Measurements from ENCODE around the gene MYLK.

MYLK gene

DNA sequence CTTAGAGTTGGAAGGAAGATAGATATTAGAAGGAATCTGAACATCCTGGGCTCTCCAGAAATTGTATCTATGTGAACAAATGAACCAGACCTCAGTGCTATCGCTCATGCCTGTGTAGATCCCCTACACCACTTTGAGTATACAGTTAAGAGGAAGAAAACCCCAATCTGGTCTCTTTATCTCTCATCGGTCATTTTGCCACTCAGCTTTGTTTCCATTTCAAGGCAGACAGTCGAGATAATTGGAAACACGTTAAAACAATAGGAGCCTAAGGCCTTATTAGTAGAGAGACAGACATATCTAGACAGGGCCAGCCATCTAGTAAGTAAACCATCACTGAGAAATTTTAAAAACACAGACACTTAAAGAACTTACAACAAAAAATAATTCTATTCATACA, 101.6 kb downstream of the MYLK start:
- Histone ChIP-seq H3K36me3 (ENCODE audit: insufficient read depth, low read length) (no peaks in the 10 kb centered on the region), H3K4me3 (ENCODE audit: low read length) (no peak overlapping the region), H3K27me3 (ENCODE audit: insufficient read depth, low read length) (no peaks in the 10 kb centered on the region), H3K9me3 (ENCODE audit: low read length) (no peaks in the 10 kb centered on the region), H2AFZ (ENCODE audit: low read depth, low read length) (no peak overlapping the region), H3K4me1 (ENCODE audit: insufficient read depth, low read length) (no peaks in the 10 kb centered on the region)

DNA sequence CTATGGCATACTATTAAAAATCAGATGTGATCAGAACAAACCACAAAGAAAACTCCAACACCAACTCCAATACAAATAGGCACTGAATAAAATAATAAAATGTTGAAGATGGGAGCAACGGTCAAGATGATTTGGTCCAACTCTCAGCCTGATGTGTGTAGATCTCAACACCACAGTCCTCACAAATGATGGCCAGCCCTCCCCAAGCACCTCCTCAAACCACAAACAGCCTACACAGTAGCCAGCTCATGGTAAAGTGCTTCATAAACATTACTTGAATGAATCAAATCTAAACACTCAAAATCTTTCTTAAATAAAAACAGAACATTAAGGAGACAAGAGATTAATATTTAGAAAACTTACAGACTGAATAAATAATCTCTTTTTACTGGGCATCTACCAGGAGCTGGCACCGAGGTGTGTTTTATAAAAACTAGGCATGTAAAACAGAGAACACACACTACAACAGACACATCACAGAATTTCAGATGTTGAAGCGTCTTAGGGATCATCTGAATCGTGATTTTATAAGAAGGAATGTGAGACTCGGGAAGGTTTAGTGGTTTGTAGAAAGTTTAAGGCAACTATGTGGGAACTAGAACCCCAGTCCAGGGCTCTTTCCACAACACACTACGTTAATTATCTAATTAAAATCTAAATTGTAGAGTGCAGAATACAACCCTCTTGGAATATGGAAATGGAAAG, 102.4 kb downstream of the MYLK start:
- Histone ChIP-seq H3K4me3 (ENCODE audit: low read length) (no peak overlapping the region), H3K36me3 (ENCODE audit: insufficient read depth, low read length) (no peaks in the 10 kb centered on the region), H3K9me3 (ENCODE audit: low read length) (no peaks in the 10 kb centered on the region), H3K4me1 (ENCODE audit: insufficient read depth, low read length) (no peaks in the 10 kb centered on the region), H3K27me3 (ENCODE audit: insufficient read depth, low read length) (no peaks in the 10 kb centered on the region), H2AFZ (ENCODE audit: low read depth, low read length) (no peak overlapping the region)

DNA sequence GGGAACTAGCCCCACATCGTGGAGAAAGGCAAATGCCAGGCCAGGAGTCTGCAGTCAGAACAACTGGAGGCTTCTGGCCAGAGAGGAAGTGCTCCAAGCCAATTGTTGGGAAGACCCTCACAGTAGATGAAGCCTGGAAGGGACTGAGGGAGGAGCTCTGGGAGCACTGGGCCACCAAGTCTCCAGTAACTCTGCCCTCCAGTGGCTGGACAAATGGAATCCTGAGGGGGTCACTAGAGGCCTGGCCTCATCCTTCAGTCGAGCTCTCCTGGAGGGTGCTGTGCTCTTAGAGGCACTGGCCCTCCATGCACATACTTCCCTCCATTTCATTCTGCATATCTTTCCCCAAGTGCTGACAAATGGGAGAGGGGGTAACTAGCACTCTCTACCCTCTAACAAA, 103.0 kb downstream of the MYLK start:
- Histone ChIP-seq H3K27me3 (ENCODE audit: insufficient read depth, low read length) (no peaks in the 10 kb centered on the region), H3K4me3 (ENCODE audit: low read length) (no peak overlapping the region), H3K9me3 (ENCODE audit: low read length) (no peaks in the 10 kb centered on the region), H2AFZ (ENCODE audit: low read depth, low read length) (no peak overlapping the region), H3K4me1 (ENCODE audit: insufficient read depth, low read length) (no peaks in the 10 kb centered on the region), H3K36me3 (ENCODE audit: insufficient read depth, low read length) (no peaks in the 10 kb centered on the region)

DNA sequence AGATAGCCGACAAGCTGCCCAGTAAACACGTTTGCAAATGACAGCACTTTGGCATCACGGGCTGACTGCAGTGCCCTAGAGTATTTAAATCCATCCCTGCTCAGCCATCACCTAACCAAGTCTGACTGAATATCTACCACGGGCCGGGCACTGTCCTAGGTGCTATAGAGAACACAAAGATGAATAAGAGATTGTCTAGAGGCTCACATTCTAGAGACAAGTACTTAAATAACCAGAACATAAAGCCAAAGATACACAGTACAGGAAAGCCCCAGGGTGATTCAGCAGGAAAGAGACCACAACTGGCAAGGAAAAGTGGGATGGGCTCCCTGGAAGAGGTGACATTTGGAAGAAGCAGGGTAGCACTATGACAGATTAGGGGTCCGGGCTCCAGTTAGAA, 103.5 kb downstream of the MYLK start:
- no peaks in the 10 kb centered on the region for H3K9me3 ChIP-seq (ENCODE audit: low read length)
- H2AFZ ChIP-seq (ENCODE audit: low read depth, low read length) = no peak overlapping the region
- no peaks in the 10 kb centered on the region for H3K27me3 ChIP-seq (ENCODE audit: insufficient read depth, low read length)
- H3K36me3 ChIP-seq (ENCODE audit: insufficient read depth, low read length) = no peaks in the 10 kb centered on the region
- H3K4me3 ChIP-seq (ENCODE audit: low read length) = no peak overlapping the region
- H3K4me1 ChIP-seq (ENCODE audit: insufficient read depth, low read length) = no peaks in the 10 kb centered on the region

DNA sequence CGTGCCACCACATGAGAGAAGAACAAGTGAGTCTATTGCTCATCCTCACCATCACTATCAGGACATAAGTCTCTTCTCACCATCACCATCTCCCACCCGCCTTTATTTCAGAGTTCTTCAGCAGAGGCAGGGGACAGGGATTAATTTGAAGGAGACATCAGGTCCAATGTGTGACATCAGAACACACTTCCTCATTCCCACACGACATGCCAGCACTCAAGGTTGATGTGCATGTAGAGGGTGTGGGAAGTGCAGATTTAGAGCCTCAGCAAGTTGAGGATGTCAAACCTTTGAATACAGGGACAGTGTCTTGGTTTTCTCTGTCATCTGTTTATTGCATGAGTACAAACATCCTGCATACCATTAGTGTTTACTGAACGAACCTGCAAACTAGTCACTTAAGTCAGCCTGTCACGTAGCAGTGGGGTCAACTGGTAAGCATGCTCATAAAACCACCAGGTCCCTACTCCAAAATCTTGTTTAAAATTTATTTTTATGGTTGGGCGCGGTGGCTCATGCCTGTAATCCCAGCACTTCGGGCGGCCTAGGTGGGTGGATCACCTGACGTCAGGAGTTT, 104.4 kb downstream of the MYLK start:
- Histone ChIP-seq H3K4me1 (ENCODE audit: insufficient read depth, low read length) (no peaks in the 10 kb centered on the region), H3K9me3 (ENCODE audit: low read length) (no peaks in the 10 kb centered on the region), H3K4me3 (ENCODE audit: low read length) (no peak overlapping the region), H3K27me3 (ENCODE audit: insufficient read depth, low read length) (no peaks in the 10 kb centered on the region), H3K36me3 (ENCODE audit: insufficient read depth, low read length) (no peaks in the 10 kb centered on the region), H2AFZ (ENCODE audit: low read depth, low read length) (no peak overlapping the region)

DNA sequence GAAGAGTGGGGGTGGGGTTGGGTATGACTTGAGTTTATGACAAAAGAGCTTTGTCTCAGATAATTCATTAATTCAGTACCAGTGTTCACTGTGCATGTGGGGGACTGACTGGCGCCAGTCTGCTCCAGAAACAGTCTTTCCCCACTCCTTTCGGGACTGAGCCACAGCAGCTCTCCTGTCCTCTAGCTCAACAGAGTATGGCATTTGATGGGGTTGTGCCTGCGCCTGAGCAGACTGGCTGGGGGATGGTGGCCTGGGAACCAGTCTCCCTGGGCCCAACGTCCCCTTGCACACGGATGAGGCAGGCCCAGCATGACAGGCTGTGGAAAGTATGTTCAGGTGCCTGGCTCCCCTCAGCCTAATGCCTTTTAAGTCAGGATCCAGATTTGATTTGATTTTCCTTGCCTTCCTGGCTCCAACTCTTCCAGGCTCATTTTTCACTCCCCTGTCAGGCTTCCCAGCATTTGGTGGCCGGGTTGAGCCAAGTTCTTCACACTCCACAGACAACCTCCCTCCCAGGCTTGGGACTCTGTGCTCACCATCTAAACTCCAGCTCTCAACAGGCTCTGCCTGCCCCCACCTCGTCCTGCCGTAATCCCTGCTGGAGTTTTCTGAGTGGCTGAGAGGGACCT, 105.0 kb downstream of the MYLK start:
- H3K36me3 ChIP-seq (ENCODE audit: insufficient read depth, low read length) = no peaks in the 10 kb centered on the region
- no peak overlapping the region for H3K4me3 ChIP-seq (ENCODE audit: low read length)
- H3K27me3 ChIP-seq (ENCODE audit: insufficient read depth, low read length) = no peaks in the 10 kb centered on the region
- H3K9me3 ChIP-seq (ENCODE audit: low read length) = no peaks in the 10 kb centered on the region
- H3K4me1 ChIP-seq (ENCODE audit: insufficient read depth, low read length) = no peaks in the 10 kb centered on the region
- H2AFZ ChIP-seq (ENCODE audit: low read depth, low read length) = no peak overlapping the region

DNA sequence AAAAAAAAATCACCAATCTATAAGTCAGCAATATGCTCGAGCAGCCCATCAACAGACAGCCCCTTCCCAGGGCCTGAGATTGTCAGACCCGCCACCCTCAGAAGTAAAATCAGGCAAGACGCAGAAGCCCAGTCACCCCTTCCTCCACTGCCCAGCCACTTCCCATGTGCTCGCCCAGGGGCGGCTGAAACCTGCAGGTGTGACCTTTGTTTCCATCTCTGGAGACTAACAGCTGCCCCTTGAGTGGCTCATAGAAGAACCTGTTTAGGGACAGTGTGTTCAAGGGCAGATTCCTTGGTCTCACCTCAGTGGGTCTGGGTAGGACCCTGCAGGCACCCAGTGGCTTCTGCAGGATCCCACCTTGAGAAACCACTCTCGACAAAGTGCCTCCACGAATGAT, 105.6 kb downstream of the MYLK start:
- H3K36me3 ChIP-seq (ENCODE audit: insufficient read depth, low read length) = no peaks in the 10 kb centered on the region
- no peaks in the 10 kb centered on the region for H3K27me3 ChIP-seq (ENCODE audit: insufficient read depth, low read length)
- H3K4me1 ChIP-seq (ENCODE audit: insufficient read depth, low read length) = no peaks in the 10 kb centered on the region
- H3K9me3 ChIP-seq (ENCODE audit: low read length) = no peaks in the 10 kb centered on the region
- no peak overlapping the region for H2AFZ ChIP-seq (ENCODE audit: low read depth, low read length)
- H3K4me3 ChIP-seq (ENCODE audit: low read length) = no peak overlapping the region

DNA sequence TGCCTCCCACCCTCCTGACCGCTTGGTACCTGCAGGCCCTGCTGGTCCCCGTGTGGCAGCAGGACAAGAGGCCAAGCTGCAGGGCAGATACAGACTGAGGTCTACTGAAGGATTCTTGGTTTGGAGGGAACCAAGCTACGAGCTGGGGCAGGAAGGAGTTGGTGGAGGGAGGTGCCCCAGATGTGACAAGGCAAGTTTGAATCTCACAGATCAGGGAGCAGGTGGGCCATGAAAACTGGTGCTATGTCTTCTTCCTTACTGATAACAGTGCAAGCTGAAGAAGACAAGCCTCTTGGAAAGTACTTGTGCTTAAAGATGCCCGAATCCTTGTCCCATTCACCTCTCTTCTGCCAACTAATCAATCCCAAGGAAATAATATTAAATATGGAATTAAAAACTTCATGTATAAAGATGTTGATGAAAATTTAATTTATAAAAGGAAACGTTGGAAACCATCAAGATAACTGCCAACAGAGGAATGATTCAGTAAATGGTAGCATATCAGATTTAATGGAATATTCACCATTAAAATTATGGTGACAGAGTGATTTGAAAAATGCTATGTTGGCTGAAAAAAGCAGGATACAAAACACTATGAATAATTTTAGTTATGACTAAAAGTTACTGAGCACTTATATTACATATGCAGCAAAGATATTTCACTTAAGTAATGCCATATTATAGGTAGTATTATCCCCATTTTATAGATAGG, 107.9 kb downstream of the MYLK start:
- no peaks in the 10 kb centered on the region for H3K4me1 ChIP-seq (ENCODE audit: insufficient read depth, low read length)
- H3K36me3 ChIP-seq (ENCODE audit: insufficient read depth, low read length) = no peaks in the 10 kb centered on the region
- H3K9me3 ChIP-seq (ENCODE audit: low read length) = no peaks in the 10 kb centered on the region
- H3K4me3 ChIP-seq (ENCODE audit: low read length) = no peak overlapping the region
- H3K27me3 ChIP-seq (ENCODE audit: insufficient read depth, low read length) = no peaks in the 10 kb centered on the region
- H2AFZ ChIP-seq (ENCODE audit: low read depth, low read length) = no peak overlapping the region

DNA sequence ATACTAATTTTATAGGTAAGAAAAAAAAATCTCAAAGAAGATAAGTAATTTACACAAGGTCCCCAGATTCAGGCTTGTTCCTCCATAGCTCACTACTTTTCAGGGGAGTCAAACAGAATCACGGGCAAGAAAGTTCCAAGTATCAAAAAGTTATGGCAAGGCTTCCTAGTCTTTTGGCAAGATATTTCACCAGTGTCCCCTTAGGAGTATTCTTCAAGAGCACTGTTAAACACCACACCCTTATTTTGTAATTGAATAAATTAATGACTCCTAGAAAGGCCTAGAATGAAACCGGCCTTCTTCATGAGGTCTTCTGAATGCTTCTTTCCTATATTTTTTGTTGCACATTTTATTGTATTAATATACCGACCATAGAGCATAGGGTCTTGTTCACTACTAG, 109.7 kb downstream of the MYLK start:
- Histone ChIP-seq H3K27me3 (ENCODE audit: insufficient read depth, low read length) (no peaks in the 10 kb centered on the region), H3K9me3 (ENCODE audit: low read length) (no peaks in the 10 kb centered on the region), H3K36me3 (ENCODE audit: insufficient read depth, low read length) (no peaks in the 10 kb centered on the region), H3K4me3 (ENCODE audit: low read length) (no peak overlapping the region), H2AFZ (ENCODE audit: low read depth, low read length) (no peak overlapping the region), H3K4me1 (ENCODE audit: insufficient read depth, low read length) (no peaks in the 10 kb centered on the region)

DNA sequence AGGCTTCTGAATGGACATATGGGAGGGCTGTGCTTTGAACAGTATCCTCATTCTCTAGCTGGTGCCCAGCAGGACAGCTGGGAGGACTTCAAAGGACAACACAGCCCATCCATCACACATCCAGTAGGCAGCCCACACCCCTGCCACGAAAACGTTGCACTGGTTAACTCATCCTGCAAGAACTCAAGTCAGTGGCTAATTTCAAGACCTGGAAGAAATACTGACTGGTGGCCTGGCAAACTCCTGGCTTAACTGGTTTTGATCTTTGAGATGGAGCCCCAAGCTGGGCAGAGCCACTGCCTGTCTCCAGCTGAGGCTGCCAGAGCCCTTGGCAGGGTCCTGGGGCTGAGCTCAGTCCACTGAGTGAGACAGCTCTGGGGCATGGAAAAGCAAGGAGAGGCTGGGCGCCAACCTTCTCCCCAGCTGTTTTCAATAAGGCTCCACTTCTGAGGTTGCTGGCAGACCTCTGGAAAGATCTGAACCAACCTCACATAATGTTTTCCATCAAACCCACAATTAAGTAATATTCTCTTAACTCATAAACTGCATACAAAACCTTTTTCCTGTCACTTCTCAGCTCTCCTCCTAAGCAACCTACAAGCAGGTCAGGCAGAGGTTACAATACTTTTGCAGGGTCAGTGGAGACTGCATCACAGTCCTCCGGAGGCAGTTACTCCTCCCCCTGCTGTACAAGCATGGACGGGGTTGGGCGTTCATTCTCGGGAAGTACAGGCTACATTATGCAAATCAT, 110.3 kb downstream of the MYLK start:
- H3K36me3 ChIP-seq (ENCODE audit: insufficient read depth, low read length) = no peaks in the 10 kb centered on the region
- H2AFZ ChIP-seq (ENCODE audit: low read depth, low read length) = no peak overlapping the region
- no peaks in the 10 kb centered on the region for H3K27me3 ChIP-seq (ENCODE audit: insufficient read depth, low read length)
- no peak overlapping the region for H3K4me3 ChIP-seq (ENCODE audit: low read length)
- H3K4me1 ChIP-seq (ENCODE audit: insufficient read depth, low read length) = no peaks in the 10 kb centered on the region
- no peaks in the 10 kb centered on the region for H3K9me3 ChIP-seq (ENCODE audit: low read length)

DNA sequence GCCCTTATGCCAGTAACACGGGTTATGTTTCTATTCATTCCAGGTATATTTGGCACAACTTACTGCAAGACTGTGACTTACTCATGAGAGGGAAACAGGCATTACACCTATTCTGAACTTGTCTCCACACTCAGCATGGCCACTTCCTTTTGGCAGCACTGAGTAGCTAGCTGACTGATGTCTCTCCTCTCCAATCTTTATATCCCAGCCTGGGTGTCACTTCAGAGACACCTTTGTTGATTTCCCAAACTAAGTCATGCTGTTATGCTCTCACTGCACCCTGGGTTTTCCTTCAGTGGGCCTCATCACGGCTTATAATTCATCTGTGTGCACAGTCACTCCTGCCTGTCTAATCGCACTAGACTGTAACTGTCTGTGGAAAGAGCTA, 114.8 kb downstream of the MYLK start:
- Histone ChIP-seq H2AFZ (ENCODE audit: low read depth, low read length) (no peak overlapping the region), H3K9me3 (ENCODE audit: low read length) (no peaks in the 10 kb centered on the region), H3K4me3 (ENCODE audit: low read length) (no peak overlapping the region), H3K4me1 (ENCODE audit: insufficient read depth, low read length) (peaks cover 9% of the 10 kb centered on the region), H3K36me3 (ENCODE audit: insufficient read depth, low read length) (no peaks in the 10 kb centered on the region), H3K27me3 (ENCODE audit: insufficient read depth, low read length) (no peaks in the 10 kb centered on the region)

DNA sequence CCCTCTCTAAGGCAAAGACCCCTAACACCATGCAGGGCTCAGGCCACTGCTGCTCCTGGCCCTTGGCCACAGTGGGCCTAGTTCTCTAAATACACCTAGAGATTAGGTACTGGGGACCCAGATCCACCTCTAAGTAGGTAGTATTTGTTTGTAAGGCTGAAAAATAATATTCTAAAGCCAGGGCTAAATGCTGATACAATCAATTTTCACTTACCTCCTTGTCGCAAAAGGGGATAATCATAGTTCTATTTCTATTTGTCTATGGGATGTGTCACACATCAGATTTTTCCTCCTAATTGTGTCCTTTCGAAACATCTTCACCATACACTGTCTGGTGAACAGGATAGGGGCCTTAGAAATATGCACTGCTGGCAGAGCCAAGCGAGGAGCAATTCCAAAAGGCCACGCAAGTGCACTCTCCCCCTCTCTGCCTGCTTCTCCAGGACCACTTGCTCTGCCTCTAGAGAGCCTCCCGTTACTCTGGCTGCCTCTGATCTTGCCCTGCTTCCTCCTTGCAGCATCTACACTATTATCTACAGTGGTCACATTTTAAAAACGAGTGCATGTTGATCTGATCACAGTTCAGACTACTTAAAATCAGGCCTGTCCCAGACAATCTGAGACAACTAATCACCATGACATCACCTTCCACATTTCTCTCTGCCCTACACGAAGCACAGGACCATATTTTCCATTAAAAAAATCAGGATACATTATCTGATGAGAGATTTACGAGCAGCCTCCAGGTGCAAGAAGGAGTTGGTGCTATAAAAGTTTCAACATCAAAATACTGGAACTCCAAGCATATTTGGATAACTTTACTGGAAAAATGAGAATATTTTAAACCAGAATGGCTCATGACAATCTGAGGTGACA, 115.4 kb downstream of the MYLK start:
- no peak overlapping the region for H2AFZ ChIP-seq (ENCODE audit: low read depth, low read length)
- H3K9me3 ChIP-seq (ENCODE audit: low read length) = no peaks in the 10 kb centered on the region
- H3K27me3 ChIP-seq (ENCODE audit: insufficient read depth, low read length) = no peaks in the 10 kb centered on the region
- H3K36me3 ChIP-seq (ENCODE audit: insufficient read depth, low read length) = no peaks in the 10 kb centered on the region
- H3K4me3 ChIP-seq (ENCODE audit: low read length) = no peak overlapping the region
- H3K4me1 ChIP-seq (ENCODE audit: insufficient read depth, low read length) = peaks cover 9% of the 10 kb centered on the region

All from neuron (in vitro differentiated cells).